ENCODE data around the gene KRT5.

- TF ChIP-seq CTCF (IDR thresholded peaks at IDR 0.05 in 4 of 5, conservative IDR thresholded peaks at IDR 0.05 in 1 of 5) (no peak), POLR2A (IDR thresholded peaks at IDR 0.05) (no peak)
These were observed 46.7 kb upstream of the KRT5 start for GRCh38 chr12:52566847-52567291.
